Jurkat, Clone E6-1 (cell line): ENCODE results near the gene PCGF3. TPM values are rescaled to one million over a fixed set of nuclear protein-coding genes. Genes with fewer than 3 reads are reported as not detected.

Experiments
- DNase-seq: peaks from one replicate; pipeline ENCODE4 v3.0.0-alpha.2; 2011; ENCODE audit warnings: low read depth, low spot score
- H3K4me3 ChIP-seq: 2 replicates; pipeline ENCODE4 v1.5.1; 2011; ENCODE audit warnings: mild to moderate bottlenecking, low read length, control low read depth, moderate library complexity
- polyA plus RNA-seq: library from polyadenylated mRNA; unstranded; fragments of >200 nt; gene quantifications from one replicate; pipeline ENCODE4 v1.2.1, GENCODE V29; 2012; ENCODE audit warnings: missing spikeins; ENCODE audit not compliant: insufficient read length, insufficient read depth

The PCGF3 gene, protein sequence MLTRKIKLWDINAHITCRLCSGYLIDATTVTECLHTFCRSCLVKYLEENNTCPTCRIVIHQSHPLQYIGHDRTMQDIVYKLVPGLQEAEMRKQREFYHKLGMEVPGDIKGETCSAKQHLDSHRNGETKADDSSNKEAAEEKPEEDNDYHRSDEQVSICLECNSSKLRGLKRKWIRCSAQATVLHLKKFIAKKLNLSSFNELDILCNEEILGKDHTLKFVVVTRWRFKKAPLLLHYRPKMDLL
- 62.7 TPM for polyA plus RNA-seq

DNA sequence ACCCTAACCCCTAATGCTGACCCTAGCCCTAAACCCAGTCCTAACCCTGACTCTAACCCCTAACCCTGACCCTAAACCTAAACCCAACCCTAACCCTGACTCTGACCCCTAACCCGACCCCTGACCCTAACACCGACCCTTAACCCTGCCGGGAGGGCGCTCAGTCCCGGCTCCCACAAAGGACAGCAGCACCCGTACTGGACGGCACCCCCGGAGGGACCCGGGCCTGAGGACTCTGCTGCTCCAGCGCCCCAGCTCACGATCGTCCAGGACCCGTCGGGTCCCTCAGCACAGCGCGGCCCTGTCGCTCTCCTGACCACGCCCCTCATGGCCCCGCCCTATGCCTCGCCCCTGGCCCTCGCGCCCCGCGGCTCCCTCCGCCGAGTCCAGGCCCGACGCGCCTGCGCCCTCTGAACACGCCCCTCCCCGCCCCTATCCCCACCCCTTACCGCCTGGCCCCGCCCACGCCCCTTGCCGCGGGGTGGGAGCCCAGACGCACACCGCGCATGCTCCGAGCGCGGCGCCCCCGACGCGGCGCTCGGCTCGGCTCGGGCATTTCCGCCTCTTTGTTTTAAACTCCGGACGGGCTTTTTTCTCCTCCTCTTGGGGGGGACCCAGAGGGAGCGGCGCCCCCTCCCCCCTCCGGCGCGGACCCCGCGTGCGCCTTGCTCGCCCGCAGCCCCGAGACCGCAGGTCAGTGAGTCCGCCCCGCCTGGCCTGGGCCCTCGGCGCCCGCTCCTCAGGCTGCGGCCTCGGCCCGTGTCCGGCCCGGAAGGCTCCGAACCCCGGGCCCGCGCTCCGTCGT, at the start of gene PCGF3:
Gene PCGF3, plus strand, starts transcription at position 555 of the 805 bp plus-strand sequence. CDS start 27,849 bp downstream, outside the sequence.
- peak; percentile 84 for DNase-seq
- peak within 1 kb of the TSS; percentile 93 for H3K4me3 ChIP-seq

DNA sequence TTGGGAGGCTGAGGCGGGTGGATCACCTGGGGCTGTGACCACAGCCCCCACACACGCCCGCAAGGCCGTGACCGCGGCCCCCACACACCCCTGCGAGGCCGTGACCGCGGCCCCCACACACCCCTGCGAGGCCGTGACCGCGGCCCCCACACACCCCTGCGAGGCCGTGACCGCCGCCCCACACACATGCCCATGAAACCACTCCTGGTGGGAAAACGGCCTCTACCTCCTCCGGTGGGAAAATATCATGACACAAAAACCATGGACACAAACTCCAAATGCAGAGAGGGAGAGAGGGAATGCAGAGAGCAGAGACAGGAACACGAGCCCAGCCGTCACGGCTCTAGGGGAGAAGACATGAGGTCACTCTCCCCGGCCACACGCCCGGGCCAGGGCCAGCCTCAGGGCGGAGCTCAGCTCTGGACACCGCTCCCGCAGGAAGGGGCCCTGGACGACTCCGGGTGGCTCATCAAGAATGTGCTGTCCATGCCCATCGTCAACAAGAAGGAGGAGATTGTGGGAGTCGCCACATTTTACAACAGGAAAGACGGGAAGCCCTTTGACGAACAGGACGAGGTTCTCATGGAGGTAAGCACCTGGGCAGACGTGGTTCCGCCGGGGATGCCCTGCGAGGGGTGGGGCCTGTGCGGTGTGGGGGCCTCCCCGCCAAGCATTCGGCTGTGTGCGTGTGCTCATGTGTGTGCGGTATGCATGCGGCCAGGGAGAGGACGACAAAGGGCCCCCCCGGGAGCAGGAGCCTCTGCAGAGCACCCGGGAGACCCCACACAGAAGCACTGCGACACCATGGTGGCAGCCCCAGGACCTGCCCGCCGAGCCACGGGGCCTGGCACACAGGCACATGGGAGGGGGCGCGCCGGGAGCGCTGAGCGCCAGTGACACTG, 48.9 kb upstream of the PCGF3 start:
- no peak for DNase-seq
- H3K4me3 ChIP-seq, result no peak overlapping the region

DNA sequence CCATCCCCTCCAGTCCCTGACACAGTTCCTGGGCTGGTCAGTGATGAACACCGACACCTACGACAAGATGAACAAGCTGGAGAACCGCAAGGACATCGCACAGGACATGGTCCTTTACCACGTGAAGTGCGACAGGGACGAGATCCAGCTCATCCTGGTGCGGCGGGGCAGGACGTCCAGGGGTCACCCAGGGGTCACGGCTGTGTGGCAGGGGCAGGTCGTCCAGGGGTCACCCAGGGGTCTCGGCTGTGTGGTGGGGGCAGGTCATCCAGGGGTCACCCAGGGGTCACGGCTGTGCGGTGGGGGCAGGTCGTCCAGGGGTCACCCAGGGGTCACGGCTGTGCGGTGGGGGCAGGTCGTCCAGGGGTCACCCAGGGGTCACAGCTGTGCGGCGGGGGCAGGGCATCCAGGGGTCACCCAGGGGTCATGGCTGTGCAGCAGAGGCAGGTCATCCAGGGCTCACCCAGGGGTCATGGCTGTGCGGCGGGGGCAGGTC, 48.2 kb upstream of the PCGF3 start:
- no peak for DNase-seq
- no peak overlapping the region for H3K4me3 ChIP-seq

DNA sequence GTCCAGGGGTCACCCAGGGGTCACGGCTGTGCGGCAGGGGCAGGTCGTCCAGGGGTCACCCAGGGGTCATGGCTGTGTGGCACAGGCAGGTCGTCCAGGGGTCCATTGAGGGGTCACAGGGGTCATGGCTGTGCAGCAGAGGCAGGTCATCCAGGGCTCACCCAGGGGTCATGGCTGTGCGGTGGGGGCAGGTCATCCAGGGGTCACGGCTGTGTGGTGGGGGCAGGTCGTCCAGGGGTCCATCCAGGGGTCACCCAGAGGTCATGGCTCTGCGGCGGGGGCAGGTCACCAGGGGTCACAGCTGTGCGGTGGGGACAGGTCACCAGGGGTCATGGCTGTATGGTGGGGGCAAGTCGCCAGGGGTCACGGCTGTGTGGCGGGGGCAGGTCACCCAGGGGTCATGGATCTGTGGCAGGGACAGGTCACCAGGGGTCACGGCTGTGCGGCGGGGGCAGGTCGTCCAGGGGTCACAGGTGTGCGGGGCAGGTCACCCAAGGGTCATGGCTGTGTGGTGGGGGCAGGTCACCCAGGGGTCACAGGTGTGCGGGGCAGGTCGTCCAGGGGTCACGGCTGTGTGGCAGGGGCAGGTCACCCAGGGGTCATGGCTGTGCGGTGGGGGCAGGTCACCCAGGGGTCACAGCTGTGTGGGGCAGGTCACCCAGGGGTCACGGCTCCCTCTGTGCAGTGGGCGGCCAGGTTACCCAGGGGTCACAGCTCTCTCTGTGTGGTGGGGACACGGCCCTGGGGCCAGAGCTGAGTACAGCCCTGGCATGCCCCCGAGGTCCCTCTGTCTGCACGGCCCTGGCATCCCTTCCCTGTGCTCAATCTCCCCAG, 47.6 kb upstream of the PCGF3 start:
- no peak for DNase-seq
- no peak overlapping the region for H3K4me3 ChIP-seq

DNA sequence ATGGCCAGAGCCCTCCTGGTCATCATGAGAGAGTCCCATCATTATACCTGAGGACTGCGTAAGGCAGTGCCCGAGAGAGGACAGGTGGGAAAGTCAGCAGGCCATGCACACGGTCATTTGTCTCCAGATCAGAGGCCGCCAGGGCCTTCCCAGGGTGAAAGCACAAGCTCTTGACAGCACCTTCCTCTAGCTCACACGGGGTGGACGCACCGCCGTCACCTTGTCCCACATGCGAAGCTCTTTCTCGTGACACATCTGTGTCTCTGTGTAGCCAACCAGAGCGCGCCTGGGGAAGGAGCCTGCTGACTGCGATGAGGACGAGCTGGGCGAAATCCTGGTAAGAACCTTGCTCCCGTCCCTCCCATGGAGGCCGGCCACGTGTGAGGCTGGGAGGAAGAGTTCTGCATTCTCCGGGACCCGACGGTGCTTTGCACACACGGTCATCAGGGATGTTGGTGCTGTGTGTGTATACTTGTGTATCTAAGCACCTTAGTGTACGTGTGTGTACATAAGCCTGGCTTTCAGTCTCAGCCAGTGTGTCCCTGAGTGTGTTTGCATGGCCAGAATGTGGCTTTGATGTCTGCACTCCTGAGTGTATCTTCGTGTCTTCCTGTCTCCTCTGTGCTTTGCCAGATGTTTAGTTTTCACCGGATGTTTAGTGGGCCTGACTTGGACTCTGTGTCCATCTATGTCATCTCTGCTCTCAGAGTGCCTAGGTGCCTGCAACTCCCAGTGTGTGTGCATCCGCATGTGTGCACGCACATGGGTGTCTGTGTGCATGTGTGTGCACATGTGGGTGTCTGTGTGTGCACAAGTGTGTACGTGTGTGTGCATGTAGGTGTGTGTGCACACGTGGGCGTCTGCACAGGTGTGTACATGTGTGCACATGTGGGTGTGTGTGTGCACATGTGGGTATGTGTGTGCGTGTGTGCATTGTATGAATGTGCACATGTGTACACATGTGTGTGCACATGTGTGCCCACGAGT, 46.7 kb upstream of the PCGF3 start:
- DNase-seq, result no peak
- no peak overlapping the region for H3K4me3 ChIP-seq

DNA sequence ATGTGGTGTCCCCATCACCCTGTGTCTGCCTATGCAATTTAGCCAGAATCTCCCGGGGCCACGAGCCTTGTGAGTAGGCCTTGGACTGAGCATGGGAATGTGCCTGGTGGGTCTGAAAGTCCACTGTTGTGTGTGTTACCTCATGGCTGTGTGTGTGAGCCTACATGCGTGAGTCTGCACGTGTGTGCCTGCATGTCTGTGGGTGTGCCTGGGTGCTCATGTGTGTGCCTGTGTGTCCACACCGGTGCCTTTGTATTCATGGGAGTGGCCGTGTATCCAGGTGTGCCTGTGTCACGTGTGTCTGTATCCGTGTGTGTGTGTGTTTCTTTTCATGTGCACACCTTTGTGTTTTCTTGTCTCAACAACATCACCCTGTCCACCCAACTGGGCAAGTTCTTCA, 45.8 kb upstream of the PCGF3 start:
- DNase-seq, result no peak
- no peak overlapping the region for H3K4me3 ChIP-seq

DNA sequence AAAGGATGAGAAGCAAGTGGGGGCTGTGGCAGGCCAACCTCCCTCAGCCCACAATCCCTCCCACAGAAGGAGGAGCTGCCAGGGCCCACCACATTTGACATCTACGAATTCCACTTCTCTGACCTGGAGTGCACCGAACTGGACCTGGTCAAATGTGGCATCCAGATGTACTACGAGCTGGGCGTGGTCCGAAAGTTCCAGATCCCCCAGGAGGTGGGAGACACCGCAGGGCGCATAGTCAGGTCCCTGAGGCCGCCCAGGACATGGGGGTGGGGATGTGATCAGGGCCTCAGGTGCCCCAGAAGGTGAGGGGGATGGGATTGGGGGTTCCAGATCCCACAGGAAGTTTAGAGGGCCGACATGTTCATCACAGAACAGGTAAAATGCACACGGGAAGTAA, 45.2 kb upstream of the PCGF3 start:
- H3K4me3 ChIP-seq, result no peak overlapping the region
- DNase-seq, result no peak

DNA sequence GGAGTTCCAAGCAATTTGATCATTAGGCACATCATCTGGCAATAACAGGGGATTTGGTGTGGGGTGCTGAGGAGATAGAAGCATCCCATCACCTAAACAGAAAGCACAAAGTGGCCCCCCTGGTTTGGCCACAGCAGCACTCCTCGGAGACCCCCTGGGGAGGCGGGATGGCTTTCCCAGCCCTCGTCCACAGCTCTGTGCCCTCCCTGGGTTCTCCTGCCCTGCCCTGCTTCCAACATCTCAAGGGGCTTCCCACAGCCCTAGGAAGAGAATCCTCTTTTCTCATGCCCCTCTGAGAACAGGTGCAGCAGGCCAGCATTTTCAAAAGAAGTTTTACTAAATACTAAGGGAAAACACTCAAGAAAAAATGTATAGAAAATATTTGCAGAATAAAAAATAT, 44.4 kb upstream of the PCGF3 start:
- no peak for DNase-seq
- H3K4me3 ChIP-seq, result no peak overlapping the region

DNA sequence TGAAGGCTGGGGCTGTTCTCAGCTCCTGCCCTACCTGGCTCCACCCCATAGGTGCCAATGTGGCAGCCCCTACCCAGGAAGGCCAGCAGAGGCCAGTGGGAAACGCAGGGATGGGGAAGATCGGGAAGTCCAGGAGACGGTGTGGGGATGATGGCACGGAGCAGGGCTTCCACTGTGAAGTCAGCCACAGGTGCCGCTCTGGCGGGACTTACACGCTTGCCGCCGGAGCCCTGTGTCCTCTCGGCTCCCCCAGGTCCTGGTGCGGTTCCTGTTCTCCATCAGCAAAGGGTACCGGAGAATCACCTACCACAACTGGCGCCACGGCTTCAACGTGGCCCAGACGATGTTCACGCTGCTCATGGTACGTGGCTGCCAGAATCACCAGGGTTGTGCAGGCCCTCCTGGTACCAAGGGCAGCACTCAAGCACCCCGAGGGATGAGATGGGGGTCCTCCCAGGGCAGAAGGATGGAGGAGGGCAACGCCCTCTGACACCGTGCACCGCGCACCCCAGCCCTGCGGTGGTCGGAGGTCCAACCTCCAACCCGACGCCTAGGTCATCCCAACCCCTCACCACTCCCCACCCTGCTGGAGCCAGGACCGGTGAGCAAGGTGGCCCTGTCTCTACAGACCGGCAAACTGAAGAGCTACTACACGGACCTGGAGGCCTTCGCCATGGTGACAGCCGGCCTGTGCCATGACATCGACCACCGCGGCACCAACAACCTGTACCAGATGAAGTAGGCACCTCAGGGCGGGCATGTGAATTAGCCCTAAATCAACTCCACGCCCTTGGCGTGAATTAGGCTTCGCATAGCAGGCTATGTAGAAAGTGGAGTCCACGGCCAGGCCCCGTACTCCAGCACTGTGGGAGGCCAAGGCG, 43.5 kb upstream of the PCGF3 start:
- DNase-seq, result no peak
- no peak overlapping the region for H3K4me3 ChIP-seq

DNA sequence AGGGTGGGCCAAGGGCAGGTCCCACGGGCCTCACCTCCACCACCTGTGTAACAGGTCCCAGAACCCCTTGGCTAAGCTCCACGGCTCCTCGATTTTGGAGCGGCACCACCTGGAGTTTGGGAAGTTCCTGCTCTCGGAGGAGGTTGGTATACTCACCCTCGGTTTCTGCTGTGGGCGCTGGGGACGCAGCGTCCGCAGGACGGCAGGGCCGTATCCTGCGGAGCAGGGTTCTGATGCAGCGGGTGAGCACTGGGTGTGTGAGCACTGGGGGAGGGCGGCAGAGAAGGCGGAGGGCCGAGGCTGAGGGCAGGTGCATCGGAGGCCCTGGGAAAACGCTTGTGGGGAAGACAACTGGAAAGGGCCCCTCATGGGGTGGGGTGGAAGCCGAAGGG, 42.6 kb upstream of the PCGF3 start:
- H3K4me3 ChIP-seq, result peak overlapping the region; percentile 61

DNA sequence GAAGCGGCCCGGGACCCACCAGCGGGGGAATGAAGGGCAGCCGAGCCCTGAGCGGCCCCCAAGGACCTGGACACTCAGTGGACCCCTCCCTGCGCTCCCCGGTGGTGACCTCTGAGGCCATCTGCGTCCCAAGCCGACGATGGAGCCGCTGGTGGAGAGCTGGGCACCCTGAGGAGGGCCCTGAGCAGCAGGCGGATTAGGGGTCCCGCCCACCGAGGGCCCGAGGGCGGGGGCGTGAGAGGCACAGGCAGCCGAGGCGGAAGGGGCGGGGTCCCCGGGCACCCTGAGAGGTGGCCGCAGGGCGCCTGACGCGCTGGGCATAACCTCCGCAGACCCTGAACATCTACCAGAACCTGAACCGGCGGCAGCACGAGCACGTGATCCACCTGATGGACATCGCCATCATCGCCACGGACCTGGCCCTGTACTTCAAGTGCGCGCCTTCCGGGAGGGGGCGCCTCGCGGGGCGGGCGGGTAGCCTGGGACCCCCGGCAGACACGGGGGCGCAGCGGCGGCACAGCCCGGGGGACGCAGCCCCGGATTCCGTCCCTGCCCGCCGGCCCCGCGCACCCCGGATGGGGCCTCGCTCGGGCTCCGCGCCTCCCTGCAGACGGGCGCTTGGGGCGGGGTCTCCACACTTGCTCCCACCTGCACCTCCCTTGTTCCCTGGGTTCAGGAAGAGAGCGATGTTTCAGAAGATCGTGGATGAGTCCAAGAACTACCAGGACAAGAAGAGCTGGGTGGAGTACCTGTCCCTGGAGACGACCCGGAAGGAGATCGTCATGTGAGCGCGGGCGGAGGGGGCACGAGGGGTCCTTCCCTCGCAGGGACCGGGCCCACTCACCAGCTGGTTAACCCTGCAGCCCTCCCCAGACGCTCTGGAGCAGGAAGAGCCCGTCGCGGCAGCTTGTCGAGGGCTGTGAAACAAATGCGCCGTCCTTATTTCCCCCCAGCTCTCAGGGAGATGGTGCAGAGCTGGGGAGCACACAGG, 41.9 kb upstream of the PCGF3 start:
- H3K4me3 ChIP-seq, result peak overlapping the region; percentile 61
- DNase-seq, result peak; percentile 69

More for the DNA sequence above, 42.6 kb upstream of the PCGF3 start:
- DNase-seq, result no peak

DNA sequence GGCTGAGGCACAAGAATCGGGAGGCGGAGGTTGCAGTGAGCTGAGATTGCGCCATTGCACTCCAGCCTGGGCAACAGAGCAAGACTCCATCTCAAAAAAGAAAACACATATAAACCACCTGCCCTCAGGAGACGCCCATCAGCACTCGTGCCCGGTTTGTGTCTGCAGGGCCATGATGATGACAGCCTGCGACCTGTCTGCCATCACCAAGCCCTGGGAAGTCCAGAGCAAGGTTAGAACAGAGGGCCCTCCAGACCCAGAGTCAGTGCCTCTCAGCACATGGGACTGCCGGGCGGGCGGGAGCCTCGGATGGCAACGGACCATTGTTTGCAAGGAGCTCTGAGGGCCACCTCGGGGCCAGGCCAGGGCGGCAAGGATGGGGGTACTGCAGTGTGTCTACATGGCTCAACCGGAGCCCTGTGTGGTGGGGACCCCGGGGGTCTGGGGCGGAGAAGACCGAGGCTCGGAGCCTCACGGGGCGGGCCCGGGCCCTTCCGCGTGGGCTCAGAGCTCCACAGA, 40.9 kb upstream of the PCGF3 start:
- DNase-seq, result no peak
- H3K4me3 ChIP-seq, result peak overlapping the region; percentile 61

DNA sequence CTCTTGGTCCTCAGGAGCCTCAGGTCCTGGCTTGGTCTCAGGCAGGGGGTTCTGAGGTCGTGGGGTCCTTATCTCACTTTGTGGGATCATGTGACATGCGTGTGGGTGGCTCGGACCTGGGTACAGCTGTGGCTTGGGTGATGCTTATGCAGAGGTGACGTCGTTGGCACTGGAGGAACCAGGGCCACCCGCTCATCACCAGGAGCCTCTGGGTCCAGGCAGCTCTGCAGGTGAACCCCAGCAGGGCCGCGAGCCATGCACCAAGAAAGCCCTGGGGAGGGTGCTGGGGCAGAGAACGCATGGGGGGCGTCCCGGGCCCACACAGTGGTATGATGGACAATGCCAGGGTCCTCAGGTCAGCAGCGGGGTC, 40.3 kb upstream of the PCGF3 start:
- DNase-seq, result no peak
- no peak overlapping the region for H3K4me3 ChIP-seq

DNA sequence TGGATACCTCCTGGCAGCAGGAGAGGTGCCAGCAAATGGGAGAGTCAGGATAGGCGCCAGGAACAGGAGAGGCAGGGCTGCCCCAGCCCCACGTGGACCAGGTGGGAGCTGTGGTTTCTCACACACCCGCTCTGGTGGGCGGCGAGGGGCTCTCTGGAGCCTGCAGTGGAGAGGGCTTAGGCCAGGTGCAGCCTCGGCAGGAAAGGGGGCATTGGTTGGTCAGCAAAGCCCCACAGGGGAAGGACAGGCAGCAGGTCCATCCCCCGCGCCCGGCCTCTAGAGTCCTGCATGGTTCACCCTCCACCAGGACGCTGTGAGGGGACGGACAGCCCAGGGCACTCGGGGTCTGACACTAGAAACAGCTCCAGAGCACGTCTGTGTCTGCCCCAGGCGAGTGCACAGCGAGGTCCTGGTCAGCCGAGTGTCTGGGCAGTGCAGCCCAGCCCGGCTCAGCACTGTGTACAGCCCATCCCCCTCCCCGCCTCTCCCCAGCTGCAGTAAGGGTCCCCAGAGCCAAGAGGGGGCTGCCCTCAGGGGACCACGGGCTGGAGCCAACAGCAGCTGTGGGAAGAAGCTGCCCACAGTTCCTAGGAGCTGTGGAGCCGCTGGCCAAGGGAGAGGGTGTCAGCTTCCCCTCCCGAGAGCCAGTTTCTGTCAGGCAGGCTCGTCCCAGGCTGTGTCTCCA, 39.7 kb upstream of the PCGF3 start:
- no peak for DNase-seq
- H3K4me3 ChIP-seq, result no peak overlapping the region

DNA sequence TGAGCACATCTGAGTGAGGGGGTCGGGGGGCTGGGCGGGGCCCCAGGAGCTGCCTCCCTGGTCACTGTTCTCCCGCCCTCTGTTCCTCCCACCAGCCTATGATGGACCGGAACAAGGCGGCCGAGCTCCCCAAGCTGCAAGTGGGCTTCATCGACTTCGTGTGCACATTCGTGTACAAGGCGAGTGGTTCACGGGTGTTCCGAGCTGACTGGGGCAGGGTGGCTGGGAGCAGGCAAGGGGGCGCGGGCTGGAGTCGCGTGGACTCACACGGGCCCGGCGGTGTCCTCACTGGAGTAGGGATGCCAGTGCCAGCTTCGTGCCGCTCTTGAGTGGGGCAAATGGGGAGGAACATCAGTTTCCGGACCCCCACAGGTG, 39.2 kb upstream of the PCGF3 start:
- no peak overlapping the region for H3K4me3 ChIP-seq
- DNase-seq, result no peak
